HFFc6 (cell line): Measurements from ENCODE around the gene NPDC1. TPM values are rescaled to one million over a fixed set of nuclear protein-coding genes. Genes with fewer than 3 reads are reported as not detected.

Experiments
- DNase-seq: peaks from one replicate; pipeline ENCODE4 v3.0.0-alpha.2; 2018
- H3K27ac Mint-ChIP-seq: 2 replicates; pipeline ENCODE4 v1.8.0; 2020; ENCODE audit warnings: mild to moderate bottlenecking, mixed read lengths
- H3K27me3 Mint-ChIP-seq: 2 replicates; pipeline ENCODE4 v1.8.0; 2021; ENCODE audit warnings: mild to moderate bottlenecking, moderate library complexity, mixed read lengths; ENCODE audit not compliant: insufficient read depth
- H3K36me3 Mint-ChIP-seq: 2 replicates; pipeline ENCODE4 v1.8.0; 2021; ENCODE audit warnings: low read depth, mixed read lengths
- H3K4me1 Mint-ChIP-seq: 2 replicates; pipeline ENCODE4 v1.8.0; 2020; ENCODE audit warnings: low read depth, mixed read lengths
- H3K4me3 Mint-ChIP-seq: 2 replicates; pipeline ENCODE4 v1.8.0; 2020; ENCODE audit warnings: mild to moderate bottlenecking, moderate library complexity, mixed read lengths
- H3K9me3 Mint-ChIP-seq: 2 replicates; pipeline ENCODE4 v1.8.0; 2020; ENCODE audit warnings: mild to moderate bottlenecking, mixed read lengths
- total RNA-seq, 6 experiments: library from RNA; stranded (reverse); fragmentation: NEBNext Ultra II Directional; extraction: Animal tissue kit (Norgen Biotek cat#: 25700); gene quantifications; 2 replicates in 1 of 6; 3 replicates in 5 of 6; pipeline ENCODE4 v1.2.3, GENCODE V29; 2021
- TF ChIP-seq, protein P1 (sequence below): fragments of 200-600 bp; sonication (generic); IDR thresholded peaks from 2 replicates; pipeline ENCODE4 v1.5.0; 2021; ENCODE audit warnings: antibody characterized with exemption, mild to moderate bottlenecking

Gene NPDC1
- total RNA-seq, 6 experiments from 2014 or later = 112 to 197 (median 119) TPM

- Mint-ChIP-seq H3K4me1 (peaks cover 6% of the 10 kb centered on the region), H3K27ac (no peak overlapping the region), H3K27me3 (peaks cover 15% of the 10 kb centered on the region), H3K9me3 (no peaks in the 10 kb centered on the region), H3K4me3 (no peak overlapping the region), H3K36me3 (no peaks in the 10 kb centered on the region)
- TF ChIP-seq, protein P1, sequence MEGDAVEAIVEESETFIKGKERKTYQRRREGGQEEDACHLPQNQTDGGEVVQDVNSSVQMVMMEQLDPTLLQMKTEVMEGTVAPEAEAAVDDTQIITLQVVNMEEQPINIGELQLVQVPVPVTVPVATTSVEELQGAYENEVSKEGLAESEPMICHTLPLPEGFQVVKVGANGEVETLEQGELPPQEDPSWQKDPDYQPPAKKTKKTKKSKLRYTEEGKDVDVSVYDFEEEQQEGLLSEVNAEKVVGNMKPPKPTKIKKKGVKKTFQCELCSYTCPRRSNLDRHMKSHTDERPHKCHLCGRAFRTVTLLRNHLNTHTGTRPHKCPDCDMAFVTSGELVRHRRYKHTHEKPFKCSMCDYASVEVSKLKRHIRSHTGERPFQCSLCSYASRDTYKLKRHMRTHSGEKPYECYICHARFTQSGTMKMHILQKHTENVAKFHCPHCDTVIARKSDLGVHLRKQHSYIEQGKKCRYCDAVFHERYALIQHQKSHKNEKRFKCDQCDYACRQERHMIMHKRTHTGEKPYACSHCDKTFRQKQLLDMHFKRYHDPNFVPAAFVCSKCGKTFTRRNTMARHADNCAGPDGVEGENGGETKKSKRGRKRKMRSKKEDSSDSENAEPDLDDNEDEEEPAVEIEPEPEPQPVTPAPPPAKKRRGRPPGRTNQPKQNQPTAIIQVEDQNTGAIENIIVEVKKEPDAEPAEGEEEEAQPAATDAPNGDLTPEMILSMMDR = no peak
- DNase-seq = no peak
Measured at GRCh38 chr9:137052293-137052692, 6.3 kb upstream of the NPDC1 start.

GRCh38 chr9:137051145-137051724 is 5.3 kb upstream of the NPDC1 start:
- TF ChIP-seq, protein P1 = no peak
- Mint-ChIP-seq H3K4me1 (peaks cover 6% of the 10 kb centered on the region), H3K27me3 (peaks cover 15% of the 10 kb centered on the region), H3K36me3 (no peaks in the 10 kb centered on the region), H3K9me3 (no peaks in the 10 kb centered on the region), H3K27ac (no peak overlapping the region), H3K4me3 (no peak overlapping the region)
- DNase-seq = no peak

GRCh38 chr9:137050570-137050969 is 4.6 kb upstream of the NPDC1 start:
- no peak for DNase-seq
- H3K36me3 Mint-ChIP-seq = no peaks in the 10 kb centered on the region
- H3K27ac Mint-ChIP-seq = no peak overlapping the region
- peaks cover 12% of the 10 kb centered on the region for H3K27me3 Mint-ChIP-seq
- TF ChIP-seq, protein P1 = no peak
- no peak overlapping the region for H3K4me3 Mint-ChIP-seq
- no peaks in the 10 kb centered on the region for H3K9me3 Mint-ChIP-seq
- peaks cover 3% of the 10 kb centered on the region for H3K4me1 Mint-ChIP-seq

- H3K36me3 Mint-ChIP-seq = no peaks in the 10 kb centered on the region
- no peak overlapping the region for H3K27ac Mint-ChIP-seq
- H3K9me3 Mint-ChIP-seq = no peaks in the 10 kb centered on the region
- H3K27me3 Mint-ChIP-seq = peaks cover 12% of the 10 kb centered on the region
- H3K4me1 Mint-ChIP-seq = peaks cover 3% of the 10 kb centered on the region; the same call in 1 of the 2 replicates
- no peak overlapping the region for H3K4me3 Mint-ChIP-seq
- TF ChIP-seq, protein P1 = peak; percentile 76
- no peak for DNase-seq
Measured at GRCh38 chr9:137049544-137050449, 3.8 kb upstream of the NPDC1 start.

DNA sequence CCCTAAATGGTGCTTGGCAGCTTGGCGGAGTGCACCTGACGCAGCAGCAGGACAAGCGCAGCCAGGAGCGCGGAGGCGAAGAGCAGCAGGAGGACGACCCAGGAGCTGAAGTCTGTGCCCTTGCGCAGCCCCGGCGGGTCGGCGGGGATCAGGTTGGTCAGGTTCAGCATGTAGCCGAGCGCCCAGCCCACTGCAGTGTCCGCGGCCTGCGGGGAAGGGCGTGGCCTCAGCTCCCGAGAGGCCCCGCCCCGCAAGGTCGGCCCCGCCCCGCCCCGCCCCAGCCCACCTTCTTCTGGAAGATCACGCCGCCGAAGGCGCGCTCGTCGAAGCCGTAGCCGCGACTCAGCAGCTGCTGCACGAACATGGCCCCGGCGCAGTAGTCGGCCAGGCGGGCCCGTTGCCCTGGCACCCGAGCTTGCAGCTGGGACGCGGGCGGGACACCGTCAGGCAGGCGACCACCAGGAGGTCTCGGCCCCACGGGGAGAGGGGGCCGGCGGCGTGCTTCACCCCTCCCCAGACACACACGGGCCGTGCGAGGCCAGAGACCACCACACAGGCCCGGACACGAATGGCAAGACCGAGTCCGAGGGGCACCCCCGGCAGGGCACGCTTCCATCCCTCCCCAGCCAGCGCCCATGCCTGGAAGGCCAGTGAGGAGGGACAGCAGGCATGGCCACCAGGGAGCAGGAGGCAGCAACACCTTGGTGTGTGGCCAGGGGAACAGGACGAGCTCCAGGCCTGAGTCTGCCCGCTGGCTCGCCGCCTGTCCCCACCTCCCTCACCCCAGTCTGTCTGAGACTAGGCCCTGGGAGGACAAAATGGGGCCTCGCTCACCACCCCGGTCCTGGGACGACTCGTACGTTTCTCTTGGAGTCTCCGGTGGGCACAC is 2.9 kb upstream of the NPDC1 start:
- Mint-ChIP-seq H3K9me3 (no peaks in the 10 kb centered on the region), H3K36me3 (no peaks in the 10 kb centered on the region), H3K4me3 (no peak overlapping the region), H3K27ac (no peak overlapping the region), H3K4me1 (peaks cover 6% of the 10 kb centered on the region; the same call in 1 of the 2 replicates), H3K27me3 (peaks cover 12% of the 10 kb centered on the region)
- TF ChIP-seq, protein P1 = no peak
- no peak for DNase-seq
